Activated CD8-positive, alpha-beta memory T cell treated with anti-CD3 and anti-CD28 coated beads, Interleukin-2, amount 50 U/mL, for 24 hours (primary cell): ENCODE results near the gene AGPAT3.

Source experiments
- DNase-seq: peaks from one replicate; pipeline ENCODE4 v3.0.0-alpha.2; 2020; ENCODE audit errors: extremely low read depth

Gene AGPAT3

DNA sequence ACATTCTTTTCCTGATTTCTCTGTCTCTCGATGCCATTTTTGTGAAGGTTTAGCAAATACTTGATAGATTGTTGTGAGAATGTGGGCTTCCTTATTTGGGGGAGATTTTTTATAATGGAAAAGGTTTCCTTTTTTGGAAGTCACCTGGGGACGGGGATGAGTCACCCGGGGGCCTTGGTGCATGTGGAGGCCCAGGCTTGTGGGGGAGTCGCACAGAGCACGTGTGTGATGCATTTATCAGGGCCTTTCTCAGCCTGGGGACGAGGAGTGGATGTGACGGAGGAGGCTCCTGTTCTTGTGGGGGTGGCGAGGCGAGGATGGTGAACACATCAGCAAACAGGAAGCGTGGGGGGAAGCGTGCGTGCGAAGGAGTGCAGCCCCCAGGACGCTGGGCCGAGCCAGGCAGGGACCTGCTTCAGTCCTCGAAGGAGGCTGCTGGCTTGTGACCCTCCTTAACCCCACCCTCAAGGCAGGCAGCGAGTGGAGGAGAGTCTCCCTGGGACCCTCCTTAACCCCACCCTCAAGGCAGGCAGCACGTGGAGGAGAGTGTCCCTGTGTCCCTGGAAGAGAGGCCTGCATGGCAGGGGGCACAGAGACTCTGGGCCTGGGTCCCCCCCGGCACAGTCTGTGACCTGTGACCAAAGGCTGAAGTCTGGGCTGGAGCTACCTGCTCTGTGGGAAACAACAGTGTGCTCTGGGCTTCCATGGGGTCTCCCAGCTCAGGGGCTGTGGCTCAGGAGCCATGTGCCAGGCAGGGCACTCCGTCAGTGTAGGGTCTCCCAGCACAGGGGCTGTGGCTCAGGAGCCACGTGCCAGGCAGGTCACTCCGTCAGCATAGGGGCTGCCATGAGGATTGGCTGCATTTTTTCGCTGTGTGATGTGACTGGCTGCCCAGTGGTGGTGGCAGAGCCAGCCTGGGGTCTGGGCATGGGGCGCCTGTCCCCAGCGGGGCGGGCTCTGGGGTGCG lies 57.2 kb downstream of the AGPAT3 start:
- peak; percentile 26 for DNase-seq

DNA sequence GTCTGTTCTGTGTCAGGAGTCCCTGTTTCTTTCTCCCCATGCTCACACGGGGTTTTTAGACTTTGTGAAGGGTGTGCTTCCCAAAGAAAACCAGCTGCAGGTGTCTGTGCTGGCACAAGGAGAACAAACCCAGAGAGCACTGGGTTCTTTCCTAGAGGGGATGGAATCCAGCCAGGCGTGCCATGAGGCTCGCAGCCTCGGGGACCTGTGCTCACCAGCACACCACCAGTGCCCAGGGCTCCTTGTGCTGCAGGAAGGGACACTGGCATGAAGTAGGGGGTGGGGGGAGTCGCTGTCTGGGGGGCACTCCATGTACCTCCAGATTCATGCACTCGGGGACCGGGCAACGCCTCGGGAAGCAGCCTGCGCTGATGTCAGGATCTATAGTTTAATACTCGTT lies 57.9 kb downstream of the AGPAT3 start:
- no peak for DNase-seq

DNA sequence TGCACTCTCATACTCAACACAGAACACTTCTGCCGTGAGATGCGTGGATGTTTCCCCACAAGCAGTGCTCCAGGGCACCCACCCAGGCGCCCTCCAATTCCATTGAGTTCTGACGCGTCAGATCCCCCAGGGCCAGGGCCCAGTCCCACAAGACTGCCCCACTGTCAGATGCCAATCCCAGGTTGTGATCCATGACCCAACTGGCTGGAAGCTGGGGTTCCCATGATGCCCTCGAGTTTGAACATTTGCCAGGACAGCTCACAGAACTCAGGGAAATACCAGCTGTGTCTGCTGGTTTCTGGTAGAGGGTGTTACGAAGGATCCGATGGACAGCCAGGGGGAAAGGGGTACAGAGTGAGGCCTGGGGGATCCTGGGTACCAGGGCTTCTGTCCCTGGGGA lies 58.4 kb downstream of the AGPAT3 start:
- DNase-seq = no peak

DNA sequence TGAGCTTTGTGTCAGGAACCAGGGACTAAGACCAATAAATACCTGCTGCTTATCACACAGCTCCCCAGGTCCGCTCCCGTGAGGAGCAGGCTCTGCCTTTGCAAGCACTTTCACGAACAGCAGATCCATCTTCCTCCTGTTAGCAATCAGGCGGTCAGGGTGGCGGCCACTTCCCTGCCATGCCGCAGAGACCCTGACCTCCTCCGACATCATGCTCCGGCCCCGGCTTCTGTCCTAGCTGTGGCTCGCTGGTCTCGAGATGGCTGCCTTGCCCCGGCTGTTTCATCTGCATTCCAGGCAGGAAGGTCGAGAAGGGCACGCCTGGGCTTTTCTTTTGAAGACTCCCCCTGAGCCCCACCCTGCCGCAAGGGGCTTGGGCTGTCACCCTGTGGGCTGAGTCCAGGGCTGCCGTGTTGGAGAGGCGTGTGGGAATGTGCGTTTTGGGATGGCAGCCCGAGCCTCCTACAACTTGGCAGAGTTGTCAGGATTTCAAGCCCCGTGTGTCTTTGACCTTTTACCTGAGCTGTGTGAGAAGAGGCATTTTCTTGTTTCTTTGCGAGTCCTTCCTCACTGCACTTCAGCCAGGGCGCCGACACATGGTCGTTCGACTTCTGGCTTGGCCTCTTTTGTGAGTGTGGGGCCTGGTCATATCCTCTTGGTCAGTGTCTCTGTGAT lies 59.5 kb downstream of the AGPAT3 start:
- DNase-seq = no peak

DNA sequence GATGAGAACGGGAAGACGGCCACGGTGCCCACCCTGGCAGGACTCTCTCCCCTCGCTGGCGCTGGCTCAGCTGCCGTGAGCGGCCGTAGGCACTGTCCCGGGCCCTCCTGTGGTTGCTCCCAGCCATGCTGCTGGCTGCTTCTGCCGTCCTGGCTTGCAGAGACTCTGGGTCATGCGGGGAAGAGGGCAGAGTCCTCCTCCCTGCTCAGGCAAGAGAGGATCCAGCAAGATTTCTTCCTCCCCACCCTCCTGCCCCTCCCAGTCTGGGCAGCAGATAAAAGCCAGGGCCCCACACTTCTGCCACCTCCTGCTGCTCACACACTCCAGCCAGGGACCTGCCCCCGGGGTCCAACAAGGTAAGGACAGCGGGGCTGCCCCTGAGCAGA lies 60.1 kb downstream of the AGPAT3 start:
- no peak for DNase-seq

DNA sequence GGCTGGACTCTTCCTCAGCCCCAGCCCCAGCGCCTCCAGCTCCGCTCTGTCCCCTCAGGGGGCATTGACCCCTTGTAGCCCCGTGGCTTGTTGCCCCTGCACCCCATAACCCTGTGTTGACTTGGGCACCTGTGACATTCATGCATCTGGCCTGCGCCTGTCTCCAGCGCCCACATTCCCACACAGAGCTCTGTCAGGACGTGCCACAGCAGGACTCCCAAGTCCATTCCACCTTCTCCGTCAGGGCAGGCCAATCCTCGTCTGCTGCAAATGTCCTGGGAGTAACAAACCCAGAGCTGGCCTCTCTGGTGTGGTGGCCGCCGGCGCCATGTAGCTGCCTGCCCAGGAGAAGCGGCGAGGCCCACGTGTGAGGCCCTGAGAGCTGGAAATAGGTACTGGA lies 60.6 kb downstream of the AGPAT3 start:
- no peak for DNase-seq

DNA sequence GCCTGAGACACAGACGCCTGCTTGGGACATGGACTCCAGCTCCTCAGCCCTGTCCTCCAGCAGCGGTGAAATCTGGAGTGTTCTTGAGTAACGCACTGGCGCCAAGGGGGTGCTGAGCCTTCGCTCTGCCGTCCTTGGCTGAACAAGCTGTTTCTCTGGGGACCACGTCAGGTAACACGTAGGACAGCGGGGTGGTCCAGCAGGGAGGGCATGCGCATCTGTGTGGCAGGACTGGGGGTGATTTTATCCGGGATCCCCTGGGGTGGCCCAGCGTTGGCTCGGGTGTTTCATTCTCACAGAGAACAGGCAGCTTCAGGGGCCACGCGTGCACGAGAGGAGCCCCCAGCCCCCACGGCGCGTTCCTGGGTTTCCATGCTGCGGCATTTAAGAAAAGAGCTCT lies 61.2 kb downstream of the AGPAT3 start:
- DNase-seq = no peak

DNA sequence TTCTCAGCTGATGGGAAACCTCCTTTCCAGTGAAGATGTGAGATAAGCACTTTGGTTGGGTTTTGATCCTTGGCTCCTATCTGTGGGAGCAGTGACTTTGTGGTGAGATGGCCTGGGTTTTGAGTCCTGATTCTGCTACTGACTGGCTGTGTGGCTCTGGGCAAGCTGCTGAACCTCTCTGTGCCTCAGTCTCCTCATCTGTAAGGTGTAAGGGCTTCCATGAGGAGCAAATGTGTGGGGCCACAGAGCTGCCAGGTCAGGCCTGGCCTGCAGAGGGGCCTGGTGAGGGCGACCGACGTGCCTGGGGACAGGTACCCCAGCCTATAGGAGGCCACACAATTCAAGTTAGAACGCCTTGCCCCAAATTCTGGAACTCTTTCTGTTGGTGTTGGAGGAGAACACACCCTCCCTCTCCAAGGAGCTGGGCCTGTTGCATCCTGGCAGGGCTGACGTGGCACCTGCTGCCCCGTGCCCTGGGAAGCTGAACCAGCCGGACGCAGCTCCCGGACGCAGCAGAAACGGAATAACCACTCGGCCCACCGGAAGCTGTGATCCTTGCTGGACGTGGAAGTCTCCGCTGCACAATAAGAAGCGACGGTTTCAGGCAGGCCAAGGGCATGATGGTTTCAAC lies 62.7 kb downstream of the AGPAT3 start:
- no peak for DNase-seq

DNA sequence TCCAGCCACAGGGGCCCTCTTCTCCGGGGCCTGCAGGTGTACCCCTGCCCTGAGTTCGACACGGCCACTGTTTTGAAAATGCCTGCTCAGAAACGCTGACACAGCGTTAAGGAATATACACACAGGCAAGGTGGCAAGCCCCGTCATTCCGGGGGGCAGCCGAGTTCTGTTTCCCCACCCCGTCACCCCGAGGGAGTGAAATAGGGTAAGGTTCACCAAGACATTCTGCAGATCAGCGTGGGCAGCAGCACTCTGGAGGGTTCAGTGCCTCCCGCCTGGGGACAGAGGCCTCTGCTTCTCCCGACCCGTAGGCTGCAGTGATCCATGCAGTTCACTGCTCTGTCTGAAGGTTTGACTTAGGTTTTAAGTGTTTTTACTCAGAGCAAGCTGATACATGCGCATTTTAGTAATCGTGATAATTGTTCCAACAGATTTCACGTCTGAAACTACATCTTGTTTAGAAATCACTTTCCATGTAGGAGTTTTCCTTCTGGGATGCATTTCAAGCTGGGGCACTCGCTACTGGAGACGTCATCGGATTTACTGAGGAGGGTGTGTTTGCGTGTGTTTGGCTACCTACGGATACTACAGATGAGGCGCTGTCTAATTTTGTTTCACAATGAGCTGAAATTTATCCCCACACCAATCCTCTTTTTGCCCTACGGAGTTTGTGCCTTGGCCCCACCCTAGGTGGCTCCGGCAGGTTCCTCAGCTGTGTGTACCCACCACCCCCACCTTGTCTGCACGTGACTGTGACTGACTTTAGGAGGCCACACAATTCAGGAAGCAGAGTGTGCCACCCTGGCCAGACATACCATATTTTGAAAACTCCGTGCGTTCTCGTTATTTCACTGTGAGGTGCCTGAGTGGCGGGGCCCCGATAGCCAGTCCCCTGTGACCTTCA lies 63.5 kb downstream of the AGPAT3 start:
- DNase-seq = no peak

DNA sequence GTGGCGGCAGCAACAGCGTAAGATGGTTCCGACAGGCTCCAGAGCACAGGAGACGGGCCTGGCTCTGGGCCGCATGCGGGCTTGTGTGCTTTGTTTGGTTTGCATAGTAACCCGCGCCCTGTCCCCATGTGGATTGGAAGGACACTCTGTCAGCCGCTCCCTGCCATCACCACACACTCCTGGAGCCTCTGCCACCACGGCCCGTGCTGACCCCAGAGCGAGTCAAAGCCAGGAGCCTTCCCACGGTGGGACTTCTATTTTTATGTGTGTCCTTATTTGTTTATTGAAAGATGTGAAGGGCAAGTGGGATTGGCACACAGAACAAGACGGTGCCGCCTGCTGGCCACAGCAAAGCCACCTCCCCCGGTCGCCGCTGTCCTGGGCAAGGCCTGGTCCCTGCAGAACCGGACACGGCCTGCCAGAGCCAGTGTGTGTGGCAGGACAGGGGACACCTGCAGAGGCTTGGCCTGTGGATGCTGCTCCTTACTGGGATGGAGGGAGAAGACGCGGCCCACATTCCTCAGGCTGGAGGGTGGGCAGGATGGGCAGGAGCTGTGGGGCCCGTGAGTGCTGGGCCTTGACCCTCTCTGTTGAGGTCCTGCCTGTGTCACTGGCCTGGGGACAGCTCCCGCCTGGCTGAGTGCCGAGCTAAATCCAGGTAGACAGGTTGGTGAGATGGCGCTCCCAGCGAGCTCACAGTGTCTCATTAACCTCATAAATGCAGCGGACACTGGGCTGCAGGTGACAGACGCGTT lies 64.4 kb downstream of the AGPAT3 start:
- no peak for DNase-seq

DNA sequence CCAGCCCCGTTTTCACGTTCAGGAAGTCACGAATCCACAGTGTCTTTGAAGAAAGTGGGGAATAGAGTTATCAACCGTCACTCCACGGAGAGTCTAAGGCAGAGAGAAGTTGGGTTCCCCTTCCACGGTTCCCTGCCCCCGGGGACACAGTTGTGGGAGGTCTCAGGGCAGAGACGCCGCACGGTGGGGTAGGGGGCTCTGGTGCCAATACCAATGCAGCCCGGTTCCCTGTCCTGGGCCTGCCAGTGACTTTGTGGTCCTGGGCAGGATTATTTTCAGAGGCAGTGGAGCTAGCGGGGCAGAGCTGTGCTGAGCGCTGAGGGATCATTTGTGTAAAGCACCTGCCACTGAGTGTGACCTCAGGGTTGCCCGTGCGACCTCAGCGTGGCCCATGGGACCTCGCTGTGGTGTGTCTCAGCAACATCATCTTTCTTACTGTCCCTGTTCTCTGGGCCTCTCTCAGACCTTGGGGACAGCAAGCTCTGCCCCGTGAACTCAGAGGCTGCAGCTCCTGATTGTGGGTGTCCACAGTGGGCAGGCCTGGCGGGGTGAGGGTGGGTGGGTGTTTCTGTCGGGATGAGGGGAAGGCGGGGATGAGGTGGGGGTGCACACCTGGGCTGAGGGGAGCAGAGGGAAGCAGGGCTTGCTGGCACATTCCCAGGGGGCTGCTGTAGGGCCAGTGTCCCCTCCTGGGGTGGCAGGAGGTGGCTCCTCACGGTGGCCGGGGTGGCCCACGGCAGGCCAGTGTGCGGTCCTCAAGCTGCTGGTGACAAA lies 65.2 kb downstream of the AGPAT3 start:
- DNase-seq = no peak

DNA sequence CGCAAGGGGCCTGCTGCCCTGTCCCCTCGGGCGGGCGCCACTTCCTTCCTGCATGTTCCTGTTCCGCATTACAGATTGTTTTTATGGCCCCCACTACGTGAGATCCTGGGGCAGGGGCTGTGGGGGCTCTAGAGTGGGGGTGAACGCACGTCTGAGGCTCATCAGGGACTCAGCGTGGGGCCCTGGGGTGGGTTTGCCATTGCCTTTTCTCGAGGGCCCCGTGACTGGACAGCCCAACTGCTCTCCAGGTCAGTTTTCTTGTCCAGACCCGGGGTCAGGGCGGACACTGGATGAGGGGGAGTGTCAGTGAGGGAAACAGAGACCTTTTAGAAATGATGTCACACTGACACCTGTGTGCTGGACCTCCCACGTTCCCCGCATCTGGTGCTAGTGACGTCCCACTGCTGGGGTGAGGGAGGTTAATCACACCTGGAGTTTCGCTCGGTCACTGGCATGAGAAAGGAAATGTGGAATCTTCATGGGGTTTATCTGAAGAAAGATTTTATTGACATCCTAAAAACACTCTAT lies 65.9 kb downstream of the AGPAT3 start:
- no peak for DNase-seq

DNA sequence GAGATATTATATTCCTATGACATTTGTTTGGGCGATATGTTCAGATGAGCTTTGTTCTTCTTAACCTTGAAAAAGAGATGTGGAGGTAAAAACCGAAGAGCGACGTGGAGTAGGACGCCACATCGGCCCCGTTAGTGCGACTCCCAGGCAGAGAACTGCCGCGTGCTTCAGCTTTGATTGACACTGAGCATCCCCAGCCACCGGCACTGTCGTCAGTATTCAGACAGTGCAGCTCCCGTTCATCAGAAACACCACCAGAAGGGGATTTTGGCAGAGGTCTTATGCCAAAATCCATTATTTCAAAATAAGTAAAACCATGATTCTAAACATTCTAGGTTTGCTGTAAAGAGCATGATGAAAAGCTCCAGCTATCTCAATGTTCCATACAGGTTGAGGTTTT lies 66.5 kb downstream of the AGPAT3 start:
- no peak for DNase-seq

DNA sequence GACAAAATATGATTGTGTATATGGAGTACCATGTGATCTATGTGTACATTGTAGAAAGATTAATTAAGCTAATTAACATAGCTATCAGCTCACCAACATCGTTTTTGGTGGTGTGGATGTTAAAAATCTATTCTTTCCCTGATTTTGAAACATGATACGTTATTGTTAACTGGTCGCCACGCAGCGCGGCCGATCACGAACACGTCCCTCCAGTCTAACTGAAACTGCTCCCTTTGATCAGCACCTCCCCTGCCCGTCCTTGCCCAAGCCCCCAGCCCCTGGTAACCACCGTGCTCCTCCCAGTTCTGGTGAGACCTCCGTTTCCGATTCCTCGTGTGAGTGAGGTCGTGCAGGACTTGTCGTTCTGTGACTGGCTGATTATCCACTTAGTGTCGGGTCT lies 67.0 kb downstream of the AGPAT3 start:
- DNase-seq = no peak

DNA sequence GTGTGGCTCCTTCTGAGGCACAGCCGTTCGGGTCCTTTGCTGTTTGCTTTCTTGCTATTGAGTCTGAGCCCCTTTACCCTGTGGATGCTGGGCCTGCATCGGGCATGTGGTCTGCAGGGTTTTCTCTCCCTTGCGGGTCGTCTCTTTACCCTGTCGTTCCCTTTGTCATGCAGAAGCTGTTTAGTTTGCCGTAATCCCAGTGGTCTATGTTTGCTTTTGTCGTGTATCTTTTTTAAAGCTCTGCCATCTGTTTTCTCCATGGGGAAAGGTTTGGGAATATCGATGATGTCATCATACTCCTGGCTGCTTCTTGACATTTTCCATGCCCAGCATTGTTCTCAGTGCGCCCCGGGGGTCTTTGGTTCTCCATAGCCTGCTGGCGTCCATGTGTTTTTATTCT lies 68.2 kb downstream of the AGPAT3 start:
- DNase-seq = no peak

DNA sequence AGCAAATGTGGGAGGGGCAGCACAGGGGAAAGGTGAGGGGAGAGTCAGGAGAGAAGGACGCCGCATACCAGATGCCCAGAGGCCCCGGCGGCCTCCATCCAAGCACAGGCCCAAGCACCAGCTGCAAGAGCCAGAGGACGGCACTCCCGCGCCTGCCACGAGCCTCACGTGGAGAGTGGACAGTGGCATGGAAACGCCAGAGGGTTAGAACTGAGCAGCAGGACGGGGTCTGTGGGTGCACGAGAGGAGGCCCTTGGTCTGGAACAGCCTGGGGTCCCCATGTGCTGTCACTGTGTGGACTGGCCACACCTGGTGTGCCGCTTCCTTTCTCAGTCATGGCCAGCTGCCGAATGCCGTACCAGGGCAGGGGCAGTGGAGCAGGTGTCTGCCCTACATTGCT lies 68.7 kb downstream of the AGPAT3 start:
- no peak for DNase-seq

DNA sequence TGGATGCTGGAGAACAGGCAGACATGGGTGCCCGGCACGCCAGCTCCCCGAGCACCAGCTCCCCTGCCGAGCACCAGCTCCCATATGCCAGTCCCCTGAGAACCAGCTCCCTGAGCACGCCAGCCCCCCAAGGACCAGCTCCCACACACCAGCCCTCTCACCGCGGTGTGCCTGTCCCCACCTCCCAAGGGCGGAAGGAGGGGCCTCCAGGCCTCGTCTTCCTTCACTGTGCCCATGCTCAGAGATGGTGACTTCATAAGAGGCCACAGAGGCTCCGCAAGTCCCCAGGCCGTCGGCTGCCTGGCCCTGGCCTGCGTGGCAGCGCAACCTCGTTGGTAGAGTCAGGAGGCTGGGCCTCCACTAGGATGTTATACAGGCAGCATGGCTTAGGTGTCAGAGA lies 69.1 kb downstream of the AGPAT3 start:
- no peak for DNase-seq

DNA sequence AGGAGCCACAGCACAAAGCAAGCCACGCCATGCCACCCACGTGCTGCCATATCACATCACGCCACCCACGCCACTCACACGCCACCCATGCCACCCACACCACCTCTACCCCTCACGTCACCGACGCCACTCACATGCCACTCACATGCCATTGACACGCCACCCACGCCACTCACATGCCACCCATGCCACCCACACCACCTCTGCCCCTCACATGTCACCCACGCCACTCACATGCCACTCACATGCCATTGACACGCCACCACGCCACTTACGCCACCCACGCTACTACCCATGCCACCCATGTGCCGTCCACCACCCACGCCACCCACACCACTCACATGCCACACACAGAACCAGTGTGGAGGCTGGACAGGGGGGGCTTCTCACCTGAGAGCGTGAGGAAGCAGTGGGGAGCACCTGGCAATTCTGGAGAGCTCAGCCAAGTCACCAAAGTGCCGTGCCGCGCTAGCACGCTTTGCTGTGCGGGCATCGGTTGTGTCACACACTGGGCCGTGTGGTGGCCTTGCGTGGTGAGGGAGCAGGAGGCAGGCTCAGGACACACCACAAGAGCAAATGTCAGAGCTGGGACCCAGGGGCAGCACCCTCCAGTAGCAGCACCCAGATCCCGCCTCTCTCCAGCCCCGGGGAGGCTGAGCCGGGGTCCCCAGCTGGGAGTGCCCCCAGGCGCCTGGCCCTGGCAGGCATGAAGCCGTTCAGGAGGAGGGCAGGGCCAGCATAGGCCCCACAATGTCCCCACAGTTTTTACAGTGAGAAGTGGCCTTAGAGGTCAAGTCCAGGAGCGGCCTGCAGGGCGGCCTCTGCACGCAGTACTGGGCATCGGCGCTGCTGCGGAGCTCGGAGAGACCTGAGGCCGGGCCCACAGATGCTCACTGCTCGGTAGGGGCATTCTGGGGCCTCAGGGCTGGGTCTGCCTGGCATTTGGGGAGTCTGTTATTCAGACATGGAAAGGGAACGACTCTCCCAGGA lies 70.0 kb downstream of the AGPAT3 start:
- DNase-seq = no peak

DNA sequence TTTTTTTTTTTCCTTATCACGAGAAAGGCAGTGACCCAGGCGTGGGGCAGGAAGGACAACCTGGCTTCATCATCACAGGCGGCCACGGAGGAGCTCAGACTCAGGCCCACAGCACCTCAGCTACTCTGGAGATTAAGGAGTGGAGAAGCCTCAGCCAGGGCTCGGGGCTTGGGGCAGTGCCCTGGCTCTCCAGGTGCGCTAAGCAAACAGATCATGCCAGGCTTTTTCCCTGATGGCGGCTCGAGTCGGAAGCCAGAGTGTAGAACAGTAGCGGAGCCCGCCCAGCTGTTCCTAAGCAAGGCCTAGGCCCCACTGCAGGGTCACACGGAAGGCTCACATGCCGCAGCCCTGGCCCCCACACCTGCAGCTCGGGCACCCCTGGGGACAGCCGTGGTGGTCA lies 70.7 kb downstream of the AGPAT3 start:
- no peak for DNase-seq
